ENCODE measurements around the gene PYGM.
A peak's percentile ranks its signal among the peaks of the same experiment; 100 is the strongest.

Gene PYGM

GRCh38 chr11:64745521-64746328 lies 14.0 kb downstream of the PYGM start:
- 0 out of 2 replicates have a peak, but pooled peaks have one; percentile 11 for TF ChIP-seq SPI1 (IDR thresholded peaks at IDR 0.05; ENCODE audit: borderline replicate concordance, low read depth)
- no peak for TF ChIP-seq CTCF (IDR thresholded peaks at IDR 0.05; ENCODE audit: insufficient read depth, low read length)
- TF ChIP-seq POLR2AphosphoS5 (IDR thresholded peaks at IDR 0.05; ENCODE audit: low read depth) = peak; percentile 55
- peak; percentile 81 to 83 for DNase-seq (ENCODE audit: low read depth in 1 of 2, low spot score in 1 of 2)

GRCh38 chr11:64745189-64745520 lies 14.6 kb downstream of the PYGM start:
- Histone ChIP-seq H3K4me3 (replicated peaks; ENCODE audit: insufficient read depth, low read length) (peak overlapping the region; percentile 35), H3K27me3 (ENCODE audit: insufficient read depth, poor library complexity, severe bottlenecking) (no peaks in the 10 kb centered on the region), H3K27ac (replicated peaks) (peak overlapping the region; percentile 97)
- DNase-seq (ENCODE audit: low read depth in 1 of 2, low spot score in 1 of 2) = peak; percentile 79 to 97
- TF ChIP-seq CTCF (IDR thresholded peaks at IDR 0.05; ENCODE audit: insufficient read depth, low read length) (no peak), POLR2AphosphoS5 (IDR thresholded peaks at IDR 0.05; ENCODE audit: low read depth) (peak; percentile 48; the same call in 1 of the 2 replicates), SPI1 (IDR thresholded peaks at IDR 0.05; ENCODE audit: borderline replicate concordance, low read depth) (peak; percentile 92), REST (IDR thresholded peaks at IDR 0.05; ENCODE audit: insufficient replicate concordance, low read depth) (no peak), GABPA (IDR thresholded peaks at IDR 0.05; ENCODE audit: low read depth) (0 out of 2 replicates have a peak, but pooled peaks have one; percentile 24)

More at GRCh38 chr11:64745521-64746328, 14.0 kb downstream of the PYGM start:
- Histone ChIP-seq H3K27ac (replicated peaks) (peak overlapping the region; percentile 97), H3K27me3 (ENCODE audit: insufficient read depth, poor library complexity, severe bottlenecking) (no peaks in the 10 kb centered on the region), H3K4me3 (replicated peaks; ENCODE audit: insufficient read depth, low read length) (peak overlapping the region; percentile 35)

GRCh38 chr11:64744544-64745188 lies 15.1 kb downstream of the PYGM start:
- no peaks in the 10 kb centered on the region for H3K27me3 ChIP-seq (ENCODE audit: insufficient read depth, poor library complexity, severe bottlenecking)

More at GRCh38 chr11:64744544-64745188, 15.1 kb downstream of the PYGM start:
- TF ChIP-seq GABPA (IDR thresholded peaks at IDR 0.05; ENCODE audit: low read depth) (no peak), REST (IDR thresholded peaks at IDR 0.05; ENCODE audit: insufficient replicate concordance, low read depth) (no peak), CTCF (IDR thresholded peaks at IDR 0.05; ENCODE audit: insufficient read depth, low read length) (no peak), SPI1 (IDR thresholded peaks at IDR 0.05; ENCODE audit: borderline replicate concordance, low read depth) (no peak), POLR2AphosphoS5 (IDR thresholded peaks at IDR 0.05; ENCODE audit: low read depth) (no peak)
- Histone ChIP-seq H3K4me3 (replicated peaks; ENCODE audit: insufficient read depth, low read length) (peak overlapping the region; percentile 85), H3K27ac (replicated peaks) (peak overlapping the region; percentile 99)
- DNase-seq (ENCODE audit: low read depth in 1 of 2, low spot score in 1 of 2) = peak in 1 of 2 experiments; percentile 52

All from HL-60 (cell line).